HEK293 (cell line): ENCODE results near the gene RNASET2.

Experiments used
- CTCF ChIP-seq: fragments of 450-650 bp; formaldehyde crosslinking; IDR thresholded peaks from 2 replicates; pipeline ENCODE4 v1.5.1; 2016; ENCODE audit warnings: missing biosample characterization, missing genetic modification characterization
- GFI1B ChIP-seq: fragments of 450-650 bp; formaldehyde crosslinking; IDR thresholded peaks from 2 replicates; pipeline ENCODE4 v1.5.1; 2016; ENCODE audit warnings: missing biosample characterization, missing genetic modification characterization
- HOXD13 ChIP-seq: sonication (generic); formaldehyde crosslinking; IDR thresholded peaks from 2 replicates; pipeline ENCODE4 v1.8.0; 2022; ENCODE audit warnings: missing genetic modification reagents, borderline replicate concordance
- MZF1 ChIP-seq: fragments of 450-650 bp; formaldehyde crosslinking; IDR thresholded peaks from 2 replicates; pipeline ENCODE4 v1.5.1; 2017; ENCODE audit warnings: missing biosample characterization, missing genetic modification characterization, borderline replicate concordance
- OSR2 ChIP-seq: fragments of 450-650 bp; formaldehyde crosslinking; IDR thresholded peaks from 2 replicates; pipeline ENCODE4 v1.5.1; 2016; ENCODE audit warnings: missing biosample characterization, missing genetic modification characterization
- REPIN1 ChIP-seq: fragments of 450-650 bp; formaldehyde crosslinking; IDR thresholded peaks from 2 replicates; pipeline ENCODE4 v1.5.1; 2017; ENCODE audit warnings: missing biosample characterization, missing genetic modification characterization, low read depth
- SALL2 ChIP-seq: fragments of 450-650 bp; formaldehyde crosslinking; IDR thresholded peaks from 2 replicates; pipeline ENCODE4 v1.5.0; 2017; ENCODE audit warnings: missing biosample characterization, mild to moderate bottlenecking, missing genetic modification characterization, borderline replicate concordance
- SCRT1 ChIP-seq: fragments of 450-650 bp; formaldehyde crosslinking; IDR thresholded peaks from 2 replicates; pipeline ENCODE4 v1.5.1; 2016; ENCODE audit warnings: missing biosample characterization, missing genetic modification characterization, borderline replicate concordance
- SP3 ChIP-seq: fragments of 450-650 bp; formaldehyde crosslinking; IDR thresholded peaks from 2 replicates; pipeline ENCODE4 v1.5.1; 2016; ENCODE audit warnings: missing biosample characterization, missing genetic modification characterization
- ZBTB21 ChIP-seq: fragments of 450-650 bp; formaldehyde crosslinking; IDR thresholded peaks from 2 replicates; pipeline ENCODE4 v1.5.1; 2017; ENCODE audit warnings: missing biosample characterization, missing genetic modification characterization
- ZFP41 ChIP-seq: fragments of 450-650 bp; formaldehyde crosslinking; IDR thresholded peaks from 2 replicates; pipeline ENCODE4 v1.5.1; 2016; ENCODE audit warnings: missing biosample characterization, missing genetic modification characterization, borderline replicate concordance
- ZNF16 ChIP-seq: fragments of 450-650 bp; formaldehyde crosslinking; IDR thresholded peaks from 2 replicates; pipeline ENCODE4 v1.5.1; 2016; ENCODE audit warnings: low read depth, missing biosample characterization, missing genetic modification characterization
- ZNF2 ChIP-seq: fragments of 450-650 bp; formaldehyde crosslinking; IDR thresholded peaks from 2 replicates; pipeline ENCODE4 v1.5.1; 2016; ENCODE audit warnings: missing biosample characterization, missing genetic modification characterization
- ZNF266 ChIP-seq: fragments of 450-650 bp; formaldehyde crosslinking; IDR thresholded peaks from 2 replicates; pipeline ENCODE4 v1.5.1; 2016; ENCODE audit warnings: missing biosample characterization, missing genetic modification characterization, low read depth
- ZNF274 ChIP-seq, 2 experiments: fragments of 200-500 bp in 1 of 2; fragments of 450-650 bp in 1 of 2; sonication (Bioruptor generic) in 1 of 2; formaldehyde crosslinking in 1 of 2; IDR thresholded peaks; 2 replicates each; pipeline versions ENCODE4 v1.5.1 to v1.6.1; 2014 to 2016; ENCODE audit warnings: borderline replicate concordance in 1 of 2, inconsistent platforms in 1 of 2, low read length in 1 of 2, missing biosample characterization in 1 of 2, missing genetic modification characterization in 1 of 2
- ZNF350 ChIP-seq: fragments of 450-650 bp; formaldehyde crosslinking; IDR thresholded peaks from 2 replicates; pipeline ENCODE4 v1.5.0; 2017; ENCODE audit warnings: missing biosample characterization, mild to moderate bottlenecking, missing genetic modification characterization
- ZNF366 ChIP-seq: fragments of 450-650 bp; formaldehyde crosslinking; conservative IDR thresholded peaks from 2 replicates; pipeline ENCODE4 v1.5.1; 2016; ENCODE audit warnings: missing biosample characterization, missing genetic modification characterization
- ZNF37A ChIP-seq: fragments of 450-650 bp; IDR thresholded peaks from 2 replicates; pipeline ENCODE4 v1.5.1; 2018; ENCODE audit warnings: missing biosample characterization, missing genetic modification characterization
- ZNF391 ChIP-seq: fragments of 450-650 bp; formaldehyde crosslinking; IDR thresholded peaks from 2 replicates; pipeline ENCODE4 v1.5.1; 2016; ENCODE audit warnings: low read depth, missing biosample characterization, missing genetic modification characterization, borderline replicate concordance
- ZNF394 ChIP-seq: fragments of 450-650 bp; formaldehyde crosslinking; IDR thresholded peaks from 2 replicates; pipeline ENCODE4 v1.5.1; 2016; ENCODE audit warnings: missing biosample characterization, missing genetic modification characterization, mild to moderate bottlenecking, moderate library complexity, borderline replicate concordance
- ZNF398 ChIP-seq: fragments of 450-650 bp; formaldehyde crosslinking; IDR thresholded peaks from 2 replicates; pipeline ENCODE4 v1.5.1; 2017; ENCODE audit warnings: missing biosample characterization, missing genetic modification characterization
- ZNF548 ChIP-seq: fragments of 450-650 bp; formaldehyde crosslinking; IDR thresholded peaks from 2 replicates; pipeline ENCODE4 v1.5.1; 2016; ENCODE audit warnings: missing biosample characterization, missing genetic modification characterization
- ZNF600 ChIP-seq: fragments of 450-650 bp; formaldehyde crosslinking; IDR thresholded peaks from 2 replicates; pipeline ENCODE4 v1.5.1; 2016; ENCODE audit warnings: missing biosample characterization, missing genetic modification characterization
- ZNF626 ChIP-seq: fragments of 450-650 bp; sonication (Bioruptor Pico); formaldehyde crosslinking; IDR thresholded peaks from 2 replicates; pipeline ENCODE4 v1.5.1; 2018; ENCODE audit warnings: missing biosample characterization, missing genetic modification characterization, inconsistent platforms
- ZNF664 ChIP-seq: fragments of 450-650 bp; formaldehyde crosslinking; IDR thresholded peaks from 2 replicates; pipeline ENCODE4 v1.5.1; 2016; ENCODE audit warnings: missing biosample characterization, missing genetic modification characterization
- ZNF677 ChIP-seq: fragments of 450-650 bp; IDR thresholded peaks from 2 replicates; pipeline ENCODE4 v1.5.0; 2018; ENCODE audit warnings: missing biosample characterization, mild to moderate bottlenecking, missing genetic modification characterization, moderate library complexity
- ZNF830 ChIP-seq: fragments of 450-650 bp; IDR thresholded peaks from 2 replicates; pipeline ENCODE4 v1.5.0; 2018; ENCODE audit warnings: missing biosample characterization, missing genetic modification characterization, low read depth, mild to moderate bottlenecking, moderate library complexity
- ZNF837 ChIP-seq: fragments of 450-650 bp; formaldehyde crosslinking; IDR thresholded peaks from 2 replicates; pipeline ENCODE4 v1.5.1; 2016; ENCODE audit warnings: missing biosample characterization, missing genetic modification characterization
- ZSCAN16 ChIP-seq: fragments of 450-650 bp; formaldehyde crosslinking; IDR thresholded peaks from 2 replicates; pipeline ENCODE4 v1.5.1; 2016; ENCODE audit warnings: missing biosample characterization, missing genetic modification characterization
- TF ChIP-seq, protein P1 (sequence below): fragments of 450-650 bp; formaldehyde crosslinking; IDR thresholded peaks from 2 replicates; pipeline ENCODE4 v1.5.1; 2016; ENCODE audit warnings: missing biosample characterization, missing genetic modification characterization
- TF ChIP-seq, protein P2 (sequence below): fragments of 450-650 bp; formaldehyde crosslinking; IDR thresholded peaks from 2 replicates; pipeline ENCODE4 v1.5.1; 2016; ENCODE audit warnings: missing biosample characterization, missing genetic modification characterization

RNASET2 gene

GRCh38 chr6:166957087-166957804 is 896 bp upstream of the RNASET2 start (continued):
- TF ChIP-seq, protein P1, sequence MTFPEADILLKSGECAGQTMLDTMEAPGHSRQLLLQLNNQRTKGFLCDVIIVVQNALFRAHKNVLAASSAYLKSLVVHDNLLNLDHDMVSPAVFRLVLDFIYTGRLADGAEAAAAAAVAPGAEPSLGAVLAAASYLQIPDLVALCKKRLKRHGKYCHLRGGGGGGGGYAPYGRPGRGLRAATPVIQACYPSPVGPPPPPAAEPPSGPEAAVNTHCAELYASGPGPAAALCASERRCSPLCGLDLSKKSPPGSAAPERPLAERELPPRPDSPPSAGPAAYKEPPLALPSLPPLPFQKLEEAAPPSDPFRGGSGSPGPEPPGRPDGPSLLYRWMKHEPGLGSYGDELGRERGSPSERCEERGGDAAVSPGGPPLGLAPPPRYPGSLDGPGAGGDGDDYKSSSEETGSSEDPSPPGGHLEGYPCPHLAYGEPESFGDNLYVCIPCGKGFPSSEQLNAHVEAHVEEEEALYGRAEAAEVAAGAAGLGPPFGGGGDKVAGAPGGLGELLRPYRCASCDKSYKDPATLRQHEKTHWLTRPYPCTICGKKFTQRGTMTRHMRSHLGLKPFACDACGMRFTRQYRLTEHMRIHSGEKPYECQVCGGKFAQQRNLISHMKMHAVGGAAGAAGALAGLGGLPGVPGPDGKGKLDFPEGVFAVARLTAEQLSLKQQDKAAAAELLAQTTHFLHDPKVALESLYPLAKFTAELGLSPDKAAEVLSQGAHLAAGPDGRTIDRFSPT (tag by site-specific recombination) = no peak
- no peak for TF ChIP-seq ZNF266
- no peak for TF ChIP-seq ZNF677
- TF ChIP-seq SP3 (tag by site-specific recombination) = peak; percentile 13
- no peak for TF ChIP-seq ZNF548 (tag by site-specific recombination)
- TF ChIP-seq ZFP41 = no peak
- TF ChIP-seq HOXD13 (CRISPR knock-in tag) = no peak
- TF ChIP-seq ZNF600 (tag by site-specific recombination) = no peak
- no peak for TF ChIP-seq ZNF274 (IDR thresholded peaks at IDR 0.05; ENCODE audit: low read length)
- TF ChIP-seq ZNF274 (tag by site-specific recombination; IDR thresholded peaks at IDR 0.05; ENCODE audit: borderline replicate concordance) = no peak
- TF ChIP-seq OSR2 = no peak
- no peak for TF ChIP-seq SALL2 (tag by site-specific recombination)
- no peak for TF ChIP-seq ZNF837 (tag by site-specific recombination)
- TF ChIP-seq REPIN1 (tag by site-specific recombination) = no peak
- TF ChIP-seq, protein P2, sequence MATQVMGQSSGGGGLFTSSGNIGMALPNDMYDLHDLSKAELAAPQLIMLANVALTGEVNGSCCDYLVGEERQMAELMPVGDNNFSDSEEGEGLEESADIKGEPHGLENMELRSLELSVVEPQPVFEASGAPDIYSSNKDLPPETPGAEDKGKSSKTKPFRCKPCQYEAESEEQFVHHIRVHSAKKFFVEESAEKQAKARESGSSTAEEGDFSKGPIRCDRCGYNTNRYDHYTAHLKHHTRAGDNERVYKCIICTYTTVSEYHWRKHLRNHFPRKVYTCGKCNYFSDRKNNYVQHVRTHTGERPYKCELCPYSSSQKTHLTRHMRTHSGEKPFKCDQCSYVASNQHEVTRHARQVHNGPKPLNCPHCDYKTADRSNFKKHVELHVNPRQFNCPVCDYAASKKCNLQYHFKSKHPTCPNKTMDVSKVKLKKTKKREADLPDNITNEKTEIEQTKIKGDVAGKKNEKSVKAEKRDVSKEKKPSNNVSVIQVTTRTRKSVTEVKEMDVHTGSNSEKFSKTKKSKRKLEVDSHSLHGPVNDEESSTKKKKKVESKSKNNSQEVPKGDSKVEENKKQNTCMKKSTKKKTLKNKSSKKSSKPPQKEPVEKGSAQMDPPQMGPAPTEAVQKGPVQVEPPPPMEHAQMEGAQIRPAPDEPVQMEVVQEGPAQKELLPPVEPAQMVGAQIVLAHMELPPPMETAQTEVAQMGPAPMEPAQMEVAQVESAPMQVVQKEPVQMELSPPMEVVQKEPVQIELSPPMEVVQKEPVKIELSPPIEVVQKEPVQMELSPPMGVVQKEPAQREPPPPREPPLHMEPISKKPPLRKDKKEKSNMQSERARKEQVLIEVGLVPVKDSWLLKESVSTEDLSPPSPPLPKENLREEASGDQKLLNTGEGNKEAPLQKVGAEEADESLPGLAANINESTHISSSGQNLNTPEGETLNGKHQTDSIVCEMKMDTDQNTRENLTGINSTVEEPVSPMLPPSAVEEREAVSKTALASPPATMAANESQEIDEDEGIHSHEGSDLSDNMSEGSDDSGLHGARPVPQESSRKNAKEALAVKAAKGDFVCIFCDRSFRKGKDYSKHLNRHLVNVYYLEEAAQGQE (tag by site-specific recombination) = no peak
- TF ChIP-seq GFI1B = no peak
- no peak for TF ChIP-seq MZF1
- TF ChIP-seq ZSCAN16 (tag by site-specific recombination) = no peak
- TF ChIP-seq ZNF366 = no peak
- no peak for TF ChIP-seq ZNF350
- TF ChIP-seq ZNF664 (tag by site-specific recombination) = no peak
- TF ChIP-seq ZNF37A (tag by site-specific recombination) = no peak
- no peak for TF ChIP-seq ZBTB21 (tag by site-specific recombination)
- 0 out of 2 replicates have a peak, but pooled peaks have one; percentile 4 for TF ChIP-seq ZNF391 (tag by site-specific recombination)
- TF ChIP-seq CTCF (tag by site-specific recombination) = 0 out of 2 replicates have a peak, but pooled peaks have one; percentile 11
- no peak for TF ChIP-seq ZNF16 (tag by site-specific recombination)
- no peak for TF ChIP-seq ZNF830 (tag by site-specific recombination)
- TF ChIP-seq ZNF2 (tag by site-specific recombination) = no peak
- peak; percentile 84; the same call in 1 of the 2 replicates for TF ChIP-seq SCRT1 (tag by site-specific recombination)
- no peak for TF ChIP-seq ZNF394 (tag by site-specific recombination)
- TF ChIP-seq ZNF398 (tag by site-specific recombination) = peak; percentile 72
- TF ChIP-seq ZNF626 (tag by site-specific recombination) = no peak
